Lower leg skin (tissue), 4 donors: ENCODE data around the gene ZBTB7B. TPM values are rescaled to one million over a fixed set of nuclear protein-coding genes. Genes with fewer than 3 reads are reported as not detected.

Experiments used
- DNase-seq, 2 donors: peaks; one replicate each; pipeline ENCODE4 v3.0.0-alpha.2; 2019; ENCODE audit warnings: low spot score in 2 of 2
- H3K4me3 ChIP-seq: fragments of 200-600 bp; sonication (generic); 2 replicates; pipeline ENCODE4 v1.5.1; 2017; ENCODE audit warnings: mild to moderate bottlenecking, low read depth; ENCODE audit not compliant: poor library complexity, severe bottlenecking
- POLR2A ChIP-seq, 2 donors: fragments of 450-650 bp; IDR thresholded peaks; one replicate each; pipeline ENCODE4 v1.6.1; 2016 to 2017; ENCODE audit warnings: antibody characterized with exemption in 2 of 2, mild to moderate bottlenecking in 1 of 2, moderate library complexity in 1 of 2
- WGBS, 2 donors: methylation state at CpG; one replicate each; pipeline ENCODE4 v1.1.5; 2018; 5-methylcytosine and 5-hydroxymethylcytosine counted together
- intact Hi-C: fragments of 100-400 bp; cut with DNase I; formaldehyde crosslinking; loops from one replicate; pipeline ENCODE4 v1.15.0; 2023; ENCODE audit warnings: low total_unique reads
- total RNA-seq, 4 donors: library from RNA; depleted of rRNA; stranded (reverse); fragments of >200 nt; gene quantifications; one replicate each; pipeline ENCODE4 v1.1.0, GENCODE V29; 2016
- TF ChIP-seq, protein P1 (sequence below), 3 donors: fragments of 450-650 bp; IDR thresholded peaks; one replicate each; pipeline ENCODE4 v1.5.1; 2016; ENCODE audit warnings: antibody characterized with exemption in 3 of 3, mild to moderate bottlenecking in 3 of 3, moderate library complexity in 2 of 3

ZBTB7B gene
- total RNA-seq, 4 donors from 2014 or later, result 270 to 295 (median 286) TPM

DNA sequence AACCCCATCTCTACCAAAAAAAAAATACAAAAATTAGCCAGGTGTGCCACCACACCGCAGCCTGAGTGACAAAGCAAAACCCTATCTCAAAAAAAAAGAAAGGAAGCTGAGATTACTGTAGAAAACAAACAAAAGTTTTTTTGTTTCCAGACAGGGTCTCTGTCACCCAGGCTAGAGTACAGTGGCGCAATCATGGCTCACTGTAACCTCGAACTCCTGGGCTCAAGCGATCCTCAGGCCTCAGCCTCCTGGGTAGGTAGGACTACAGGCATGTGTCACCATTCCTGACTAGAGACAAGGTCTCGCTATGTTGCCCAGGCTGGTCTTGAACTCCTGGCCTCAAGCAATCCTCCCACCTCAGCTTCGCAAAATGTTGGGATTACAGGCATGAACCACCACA is 38.2 kb upstream of the ZBTB7B start:
- DNase-seq, result no peak
- intact Hi-C loops, result loop anchor here (10.0 kb wide), 1 partner anchor 50 kb away; no protein-coding TSS in a partner anchor
- 85 to 93% methylated on average over 6 of the region's 6 CpGs for WGBS, 2 donors
- H3K4me3 ChIP-seq, result no peak overlapping the region
- TF ChIP-seq, protein P1, sequence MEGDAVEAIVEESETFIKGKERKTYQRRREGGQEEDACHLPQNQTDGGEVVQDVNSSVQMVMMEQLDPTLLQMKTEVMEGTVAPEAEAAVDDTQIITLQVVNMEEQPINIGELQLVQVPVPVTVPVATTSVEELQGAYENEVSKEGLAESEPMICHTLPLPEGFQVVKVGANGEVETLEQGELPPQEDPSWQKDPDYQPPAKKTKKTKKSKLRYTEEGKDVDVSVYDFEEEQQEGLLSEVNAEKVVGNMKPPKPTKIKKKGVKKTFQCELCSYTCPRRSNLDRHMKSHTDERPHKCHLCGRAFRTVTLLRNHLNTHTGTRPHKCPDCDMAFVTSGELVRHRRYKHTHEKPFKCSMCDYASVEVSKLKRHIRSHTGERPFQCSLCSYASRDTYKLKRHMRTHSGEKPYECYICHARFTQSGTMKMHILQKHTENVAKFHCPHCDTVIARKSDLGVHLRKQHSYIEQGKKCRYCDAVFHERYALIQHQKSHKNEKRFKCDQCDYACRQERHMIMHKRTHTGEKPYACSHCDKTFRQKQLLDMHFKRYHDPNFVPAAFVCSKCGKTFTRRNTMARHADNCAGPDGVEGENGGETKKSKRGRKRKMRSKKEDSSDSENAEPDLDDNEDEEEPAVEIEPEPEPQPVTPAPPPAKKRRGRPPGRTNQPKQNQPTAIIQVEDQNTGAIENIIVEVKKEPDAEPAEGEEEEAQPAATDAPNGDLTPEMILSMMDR (IDR thresholded peaks at IDR 0.05), result no peak
- TF ChIP-seq POLR2A (IDR thresholded peaks at IDR 0.05), result no peak

DNA sequence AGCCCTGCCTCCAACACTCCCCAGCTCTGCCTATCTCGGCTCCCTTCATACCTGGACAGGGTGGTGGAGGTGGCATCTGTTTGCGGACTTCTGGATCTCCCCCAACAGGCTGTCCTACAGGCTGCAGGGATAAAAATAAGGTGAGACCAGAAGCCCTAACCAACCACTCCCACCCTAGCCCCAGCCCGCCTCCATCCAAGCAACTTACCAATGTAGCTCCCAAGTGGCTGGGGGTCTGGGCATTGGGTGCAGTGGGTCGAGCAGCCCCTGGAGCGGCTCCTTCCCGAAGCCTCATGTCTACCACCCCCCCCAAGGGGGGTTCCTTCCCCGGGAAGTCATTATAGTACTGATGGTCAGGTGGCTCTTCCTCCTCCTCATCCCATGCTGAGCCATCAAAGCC is 36.5 kb upstream of the ZBTB7B start:
- WGBS, 2 donors, result 78 to 81% methylated on average over 6 to 7 of the region's 7 CpGs

DNA sequence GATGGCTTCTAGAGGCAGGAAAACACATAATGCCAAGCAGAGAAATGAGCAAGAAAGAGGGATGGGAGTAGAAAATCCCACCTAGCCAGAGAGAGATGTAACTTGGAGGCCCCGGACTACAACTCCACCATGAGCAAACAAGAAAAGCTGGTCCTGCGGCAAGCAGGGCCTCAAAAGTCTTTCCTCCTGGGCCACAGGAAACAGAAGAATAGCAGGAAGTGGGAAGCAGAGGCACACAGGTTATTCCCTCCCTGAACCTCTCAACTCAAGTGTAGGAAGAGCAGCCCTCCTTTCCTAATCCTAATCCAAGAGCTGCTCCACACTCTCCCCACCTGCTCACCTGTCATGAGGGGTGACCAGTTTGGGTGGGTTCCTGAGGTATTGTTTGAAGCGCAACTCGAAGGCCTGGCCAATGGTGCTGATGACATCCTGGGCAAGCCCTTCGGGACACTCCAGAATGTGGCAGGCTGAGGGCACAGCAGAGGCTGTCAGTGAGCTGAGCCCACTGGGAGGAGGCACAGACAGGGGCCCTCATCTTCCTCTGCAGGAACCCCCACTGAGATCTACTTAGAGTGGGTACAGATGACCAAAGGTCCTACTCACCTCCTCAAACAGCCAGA is 35.2 kb upstream of the ZBTB7B start:
- DNase-seq, result no peak
- TF ChIP-seq POLR2A (IDR thresholded peaks at IDR 0.05), result no peak
- TF ChIP-seq, protein P1 (IDR thresholded peaks at IDR 0.05), result no peak
- no peak overlapping the region for H3K4me3 ChIP-seq
- 65 to 71% methylated on average over 5 of the region's 5 CpGs for WGBS, 2 donors
- intact Hi-C loops, result loop anchor here (10.0 kb wide), 1 partner anchor 47 kb away; no protein-coding TSS in a partner anchor

More for the DNA sequence above, 36.5 kb upstream of the ZBTB7B start:
- no peak for DNase-seq
- intact Hi-C loops, result loop anchor here (10.0 kb wide), 1 partner anchor 49 kb away; no protein-coding TSS in a partner anchor
- no peak overlapping the region for H3K4me3 ChIP-seq
- TF ChIP-seq, protein P1 (IDR thresholded peaks at IDR 0.05), result no peak
- TF ChIP-seq POLR2A (IDR thresholded peaks at IDR 0.05), result no peak

DNA sequence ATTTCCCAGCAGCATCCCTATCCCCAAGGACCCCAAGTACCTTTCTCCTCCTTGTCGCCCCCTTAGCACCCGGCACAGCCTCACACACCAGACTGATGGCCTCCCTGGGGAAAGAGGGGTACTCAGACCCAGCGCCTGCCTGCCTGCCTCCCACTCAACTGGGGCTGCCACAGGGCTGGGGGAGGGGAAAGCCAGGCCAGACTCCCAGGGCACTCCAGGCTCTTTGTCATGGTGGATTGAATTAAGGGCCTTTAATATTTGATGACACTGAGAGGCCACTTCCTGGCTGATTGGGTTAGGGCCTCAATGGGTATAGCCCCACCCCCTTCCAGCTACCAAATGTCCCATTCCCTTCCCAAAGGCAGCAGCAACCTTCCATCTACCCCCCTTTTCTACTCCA is 33.9 kb upstream of the ZBTB7B start:
- intact Hi-C loops, result loop anchor here (10.0 kb wide), 1 partner anchor 46 kb away; no protein-coding TSS in a partner anchor
- DNase-seq, result no peak
- no peak overlapping the region for H3K4me3 ChIP-seq
- TF ChIP-seq, protein P1 (IDR thresholded peaks at IDR 0.05), result no peak
- TF ChIP-seq POLR2A (IDR thresholded peaks at IDR 0.05), result no peak
- 87 to 90% methylated on average over 3 of the region's 3 CpGs for WGBS, 2 donors

DNA sequence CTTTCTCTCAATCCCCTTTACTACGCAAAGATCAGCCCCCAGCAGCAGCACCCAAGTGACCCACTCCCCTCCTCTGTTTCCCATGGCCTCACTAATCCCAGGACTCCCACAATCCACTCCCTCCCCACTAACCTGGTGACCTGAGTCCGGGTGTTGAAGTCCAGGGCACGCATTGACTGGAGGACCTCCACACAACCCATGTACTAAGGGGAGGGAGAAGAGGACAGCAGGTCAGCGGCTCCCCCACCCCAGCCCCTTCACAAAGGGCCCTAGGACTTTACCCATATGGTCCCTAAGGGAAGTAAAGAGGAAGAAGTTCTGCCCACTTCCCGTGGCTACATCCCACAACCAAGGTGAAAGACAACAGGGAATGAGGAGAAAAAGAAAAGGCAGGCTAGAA is 33.4 kb upstream of the ZBTB7B start:
- WGBS, 2 donors, result 49 to 61% methylated on average over 5 of the region's 5 CpGs
- no peak for DNase-seq
- TF ChIP-seq, protein P1 (IDR thresholded peaks at IDR 0.05), result no peak
- TF ChIP-seq POLR2A (IDR thresholded peaks at IDR 0.05), result no peak
- H3K4me3 ChIP-seq, result no peak overlapping the region
- intact Hi-C loops, result loop anchor here (10.0 kb wide), 1 partner anchor 46 kb away; no protein-coding TSS in a partner anchor
